ENCODE results near the gene MLN. TPM values are rescaled to one million over a fixed set of nuclear protein-coding genes. Genes with fewer than 3 reads are reported as not detected.

MLN gene
- polyA plus RNA-seq, 1 donor from 2014 or later = not detected

- Histone ChIP-seq H3K36me3 (ENCODE audit: insufficient read depth, low read length) (no peaks in the 10 kb centered on the region), H3K9ac (ENCODE audit: low read length) (no peak overlapping the region), H3K27me3 (ENCODE audit: insufficient read depth, low read depth, low read length) (no peaks in the 10 kb centered on the region), H2AFZ (ENCODE audit: low read depth, low read length) (no peak overlapping the region), H3K4me3 (ENCODE audit: low read length) (no peak overlapping the region), H3K9me2 (ENCODE audit: insufficient read depth, low read length) (no peaks in the 10 kb centered on the region), H3K9me3 (ENCODE audit: low read length) (no peaks in the 10 kb centered on the region), H3F3A (ENCODE audit: insufficient read depth, low read length, poor library complexity, severe bottlenecking) (no peaks in the 10 kb centered on the region), H3K79me2 (replicated peaks; ENCODE audit: insufficient read depth, low read length) (no peaks in the 10 kb centered on the region), H3K27ac (ENCODE audit: low read length) (no peak overlapping the region), H4K20me1 (ENCODE audit: insufficient read depth) (no peaks in the 10 kb centered on the region), H3K4me2 (ENCODE audit: low read length) (no peak overlapping the region)
- TF ChIP-seq SMC3 (conservative IDR thresholded peaks at IDR 0.05; ENCODE audit: poor library complexity) = no peak
- TF ChIP-seq, protein P1, sequence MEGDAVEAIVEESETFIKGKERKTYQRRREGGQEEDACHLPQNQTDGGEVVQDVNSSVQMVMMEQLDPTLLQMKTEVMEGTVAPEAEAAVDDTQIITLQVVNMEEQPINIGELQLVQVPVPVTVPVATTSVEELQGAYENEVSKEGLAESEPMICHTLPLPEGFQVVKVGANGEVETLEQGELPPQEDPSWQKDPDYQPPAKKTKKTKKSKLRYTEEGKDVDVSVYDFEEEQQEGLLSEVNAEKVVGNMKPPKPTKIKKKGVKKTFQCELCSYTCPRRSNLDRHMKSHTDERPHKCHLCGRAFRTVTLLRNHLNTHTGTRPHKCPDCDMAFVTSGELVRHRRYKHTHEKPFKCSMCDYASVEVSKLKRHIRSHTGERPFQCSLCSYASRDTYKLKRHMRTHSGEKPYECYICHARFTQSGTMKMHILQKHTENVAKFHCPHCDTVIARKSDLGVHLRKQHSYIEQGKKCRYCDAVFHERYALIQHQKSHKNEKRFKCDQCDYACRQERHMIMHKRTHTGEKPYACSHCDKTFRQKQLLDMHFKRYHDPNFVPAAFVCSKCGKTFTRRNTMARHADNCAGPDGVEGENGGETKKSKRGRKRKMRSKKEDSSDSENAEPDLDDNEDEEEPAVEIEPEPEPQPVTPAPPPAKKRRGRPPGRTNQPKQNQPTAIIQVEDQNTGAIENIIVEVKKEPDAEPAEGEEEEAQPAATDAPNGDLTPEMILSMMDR (IDR thresholded peaks at IDR 0.05; ENCODE audit: poor library complexity, severe bottlenecking) = no peak
- no peak for TF ChIP-seq POLR2AphosphoS5 (IDR thresholded peaks at IDR 0.05)
- no peak for TF ChIP-seq EP300 (conservative IDR thresholded peaks at IDR 0.05; ENCODE audit: poor library complexity, severe bottlenecking)
- TF ChIP-seq TAF1 (IDR thresholded peaks at IDR 0.05; ENCODE audit: low read depth) = no peak
- TF ChIP-seq REST (IDR thresholded peaks at IDR 0.05; ENCODE audit: borderline replicate concordance) = no peak
- no peak for TF ChIP-seq MXI1 (conservative IDR thresholded peaks at IDR 0.05; ENCODE audit: poor library complexity, severe bottlenecking)
Measured at GRCh38 chr6:33826537-33826936, 22.7 kb upstream of the MLN start.

GRCh38 chr6:33824461-33825154, 20.8 kb upstream of the MLN start:
- no peak overlapping the region for H3K4me2 ChIP-seq (ENCODE audit: low read length)
- no peaks in the 10 kb centered on the region for H3F3A ChIP-seq (ENCODE audit: insufficient read depth, low read length, poor library complexity, severe bottlenecking)
- H2AFZ ChIP-seq (ENCODE audit: low read depth, low read length) = no peak overlapping the region
- no peaks in the 10 kb centered on the region for H3K9me3 ChIP-seq (ENCODE audit: low read length)
- H4K20me1 ChIP-seq (ENCODE audit: insufficient read depth) = no peaks in the 10 kb centered on the region
- H3K9ac ChIP-seq (ENCODE audit: low read length) = no peak overlapping the region
- H3K36me3 ChIP-seq (ENCODE audit: insufficient read depth, low read length) = no peaks in the 10 kb centered on the region
- no peaks in the 10 kb centered on the region for H3K27me3 ChIP-seq (ENCODE audit: insufficient read depth, low read depth, low read length)
- H3K9me2 ChIP-seq (ENCODE audit: insufficient read depth, low read length) = no peaks in the 10 kb centered on the region
- no peak overlapping the region for H3K4me3 ChIP-seq (ENCODE audit: low read length)
- no peaks in the 10 kb centered on the region for H3K79me2 ChIP-seq (replicated peaks; ENCODE audit: insufficient read depth, low read length)
- no peak for TF ChIP-seq MXI1 (conservative IDR thresholded peaks at IDR 0.05; ENCODE audit: poor library complexity, severe bottlenecking)
- H3K27ac ChIP-seq (ENCODE audit: low read length) = no peak overlapping the region

GRCh38 chr6:33823806-33824205, 20.0 kb upstream of the MLN start:
- Histone ChIP-seq H3K36me3 (ENCODE audit: insufficient read depth, low read length) (no peaks in the 10 kb centered on the region), H2AFZ (ENCODE audit: low read depth, low read length) (no peak overlapping the region), H3K27me3 (ENCODE audit: insufficient read depth, low read depth, low read length) (no peaks in the 10 kb centered on the region), H3K9ac (ENCODE audit: low read length) (no peak overlapping the region), H3F3A (ENCODE audit: insufficient read depth, low read length, poor library complexity, severe bottlenecking) (no peaks in the 10 kb centered on the region), H3K27ac (ENCODE audit: low read length) (no peak overlapping the region), H3K79me2 (replicated peaks; ENCODE audit: insufficient read depth, low read length) (no peaks in the 10 kb centered on the region), H3K9me2 (ENCODE audit: insufficient read depth, low read length) (no peaks in the 10 kb centered on the region), H4K20me1 (ENCODE audit: insufficient read depth) (no peaks in the 10 kb centered on the region), H3K4me2 (ENCODE audit: low read length) (no peak overlapping the region), H3K4me3 (ENCODE audit: low read length) (no peak overlapping the region), H3K9me3 (ENCODE audit: low read length) (no peaks in the 10 kb centered on the region)
- no peak for TF ChIP-seq REST (IDR thresholded peaks at IDR 0.05; ENCODE audit: borderline replicate concordance)
- TF ChIP-seq, protein P1 (IDR thresholded peaks at IDR 0.05; ENCODE audit: poor library complexity, severe bottlenecking) = no peak
- TF ChIP-seq POLR2AphosphoS5 (IDR thresholded peaks at IDR 0.05) = no peak
- TF ChIP-seq EZH2 (IDR thresholded peaks at IDR 0.05; ENCODE audit: borderline replicate concordance, insufficient read depth, low read length, poor library complexity, severe bottlenecking) = no peak
- TF ChIP-seq MXI1 (conservative IDR thresholded peaks at IDR 0.05; ENCODE audit: poor library complexity, severe bottlenecking) = no peak
- no peak for TF ChIP-seq RAD21 (conservative IDR thresholded peaks at IDR 0.05)
- no peak for TF ChIP-seq EP300 (conservative IDR thresholded peaks at IDR 0.05; ENCODE audit: poor library complexity, severe bottlenecking)
- TF ChIP-seq SMC3 (conservative IDR thresholded peaks at IDR 0.05; ENCODE audit: poor library complexity) = no peak
- no peak for TF ChIP-seq TAF1 (IDR thresholded peaks at IDR 0.05; ENCODE audit: low read depth)

All from neural cell (in vitro differentiated cells).